GDM1 (cell line): ENCODE data around the gene TOPORS.
"Not testable (repeated sequence)": the region's sequence is repeated elsewhere in the genome, so short reads cannot be mapped to it uniquely, and the experiment has no call there.

ENCODE experiments used
- DNase-seq: peaks from one replicate; lab custom pipeline; 2025; lab: John Stamatoyannopoulos, UW

TOPORS gene

GRCh38 chr9:32565967-32566366, 13.6 kb upstream of the TOPORS start:
- DNase-seq, result no peak

GRCh38 chr9:32558408-32558934, 6.1 kb upstream of the TOPORS start:
- no peak for DNase-seq

GRCh38 chr9:32554591-32554990, 2.2 kb upstream of the TOPORS start:
- no peak for DNase-seq

- no peak for DNase-seq
Observed at GRCh38 chr9:32554107-32554506, 1.7 kb upstream of the TOPORS start.

- no peak for DNase-seq
Observed at GRCh38 chr9:32551276-32552051, 922 bp downstream of the TOPORS start.

- peak; percentile 90 for DNase-seq
Observed at GRCh38 chr9:32550562-32551275, 1.7 kb downstream of the TOPORS start.

- no peak for DNase-seq
Observed at GRCh38 chr9:32550150-32550561, 2.2 kb downstream of the TOPORS start.

- not testable (repeated sequence) for DNase-seq
Observed at GRCh38 chr9:32548213-32548612, 4.2 kb downstream of the TOPORS start.

GRCh38 chr9:32545884-32546283, 6.5 kb downstream of the TOPORS start:
- DNase-seq, result no peak

- DNase-seq, result no peak
Observed at GRCh38 chr9:32543047-32543446, 9.3 kb downstream of the TOPORS start.

- DNase-seq, result no peak
Observed at GRCh38 chr9:32533816-32534215, 18.6 kb downstream of the TOPORS start.

- no peak for DNase-seq
Observed at GRCh38 chr9:32533336-32533735, 19.1 kb downstream of the TOPORS start.

GRCh38 chr9:32526707-32527048, 25.7 kb downstream of the TOPORS start:
- DNase-seq, result no peak

- peak; percentile 63 for DNase-seq
Observed at GRCh38 chr9:32526041-32526706, 26.2 kb downstream of the TOPORS start, which contains the start of gene RIGI. RIGI (minus strand) TSS chr9:32526196; CDS start chr9:32526166, 30 bp downstream.

- DNase-seq, result no peak
Observed at GRCh38 chr9:32525709-32526030, 26.7 kb downstream of the TOPORS start.

GRCh38 chr9:32524892-32525708, 27.3 kb downstream of the TOPORS start:
- DNase-seq, result no peak

GRCh38 chr9:32524558-32524891, 27.9 kb downstream of the TOPORS start:
- DNase-seq, result not testable (repeated sequence)

- DNase-seq, result no peak
Observed at GRCh38 chr9:32523910-32524309, 28.5 kb downstream of the TOPORS start.

- DNase-seq, result no peak
Observed at GRCh38 chr9:32518276-32518675, 34.1 kb downstream of the TOPORS start.

- DNase-seq, result no peak
Observed at GRCh38 chr9:32516241-32516640, 36.1 kb downstream of the TOPORS start.

GRCh38 chr9:32508728-32509127, 43.7 kb downstream of the TOPORS start:
- no peak for DNase-seq

- no peak for DNase-seq
Observed at GRCh38 chr9:32503008-32503407, 49.4 kb downstream of the TOPORS start.
